ACC112 (cell line): Measurements from ENCODE around the gene B4GALNT3.

Source experiments
- H2AFZ ChIP-seq: fragments of 200-600 bp; sonication (generic); one replicate; pipeline ENCODE4 v1.6.0; 2017; ENCODE audit warnings: antibody characterized with exemption, low read length; ENCODE audit not compliant: unreplicated experiment
- H3K27ac ChIP-seq: fragments of 200-600 bp; sonication (generic); 2 replicates; pipeline ENCODE4 v1.5.1; 2014; ENCODE audit warnings: low read depth, mild to moderate bottlenecking, antibody characterized with exemption, low read length, moderate library complexity
- H3K27me3 ChIP-seq: fragments of 200-600 bp; sonication (generic); 2 replicates; pipeline ENCODE4 v1.6.1; 2014; ENCODE audit warnings: mild to moderate bottlenecking, antibody characterized with exemption, low read length, moderate library complexity, mixed read lengths; ENCODE audit not compliant: insufficient read depth
- H3K36me3 ChIP-seq: fragments of 200-600 bp; sonication (generic); 2 replicates; pipeline ENCODE4 v1.6.1; 2016; ENCODE audit warnings: mild to moderate bottlenecking, antibody characterized with exemption, low read length, moderate library complexity, mixed read lengths; ENCODE audit not compliant: insufficient read depth
- H3K4me1 ChIP-seq: fragments of 200-600 bp; sonication (generic); one replicate; pipeline ENCODE4 v1.6.1; 2016; ENCODE audit warnings: low read length, mixed read lengths; ENCODE audit not compliant: insufficient read depth, unreplicated experiment, control insufficient read depth
- H3K4me3 ChIP-seq: fragments of 200-600 bp; sonication (generic); 2 replicates; pipeline ENCODE4 v1.5.1; 2014; ENCODE audit warnings: mild to moderate bottlenecking, low read depth, low read length
- H3K79me2 ChIP-seq: fragments of 200-600 bp; sonication (generic); one replicate; pipeline ENCODE4 v1.6.0; 2016; ENCODE audit warnings: low read length; ENCODE audit not compliant: control insufficient read depth, unreplicated experiment, insufficient read depth

Gene B4GALNT3

GRCh38 chr12:546920-547845, 87.4 kb downstream of the B4GALNT3 start:
- Histone ChIP-seq H3K27me3 (peaks cover 33% of the 10 kb centered on the region), H3K36me3 (no peaks in the 10 kb centered on the region), H3K27ac (no peak overlapping the region), H2AFZ (no peak overlapping the region), H3K4me3 (0 out of 2 replicates have a peak overlapping the region, but pooled peaks have one; percentile 40), H3K79me2 (no peaks in the 10 kb centered on the region), H3K4me1 (no peaks in the 10 kb centered on the region)

GRCh38 chr12:547883-548470, 88.2 kb downstream of the B4GALNT3 start:
- Histone ChIP-seq H3K27ac (no peak overlapping the region), H3K4me3 (no peak overlapping the region), H2AFZ (no peak overlapping the region), H3K36me3 (no peaks in the 10 kb centered on the region), H3K27me3 (peaks cover 40% of the 10 kb centered on the region), H3K79me2 (no peaks in the 10 kb centered on the region), H3K4me1 (no peaks in the 10 kb centered on the region)

GRCh38 chr12:549476-550082, 89.8 kb downstream of the B4GALNT3 start:
- Histone ChIP-seq H3K4me3 (no peak overlapping the region), H3K27me3 (peaks cover 40% of the 10 kb centered on the region), H2AFZ (no peak overlapping the region), H3K4me1 (no peaks in the 10 kb centered on the region), H3K79me2 (no peaks in the 10 kb centered on the region), H3K27ac (no peak overlapping the region), H3K36me3 (no peaks in the 10 kb centered on the region)

- no peak overlapping the region for H2AFZ ChIP-seq
- no peak overlapping the region for H3K27ac ChIP-seq
- H3K79me2 ChIP-seq = no peaks in the 10 kb centered on the region
- peaks cover 31% of the 10 kb centered on the region for H3K27me3 ChIP-seq
- no peaks in the 10 kb centered on the region for H3K36me3 ChIP-seq
- no peak overlapping the region for H3K4me3 ChIP-seq
- H3K4me1 ChIP-seq = no peaks in the 10 kb centered on the region
Measured at GRCh38 chr12:550473-551260, 90.9 kb downstream of the B4GALNT3 start.

- H3K27ac ChIP-seq = no peak overlapping the region
- no peaks in the 10 kb centered on the region for H3K79me2 ChIP-seq
- H3K27me3 ChIP-seq = peaks cover 29% of the 10 kb centered on the region
- no peaks in the 10 kb centered on the region for H3K4me1 ChIP-seq
- H3K4me3 ChIP-seq = no peak overlapping the region
- no peaks in the 10 kb centered on the region for H3K36me3 ChIP-seq
- H2AFZ ChIP-seq = no peak overlapping the region
Measured at GRCh38 chr12:552466-552865, 92.7 kb downstream of the B4GALNT3 start.

- H3K27me3 ChIP-seq = peaks cover 34% of the 10 kb centered on the region
- no peaks in the 10 kb centered on the region for H3K36me3 ChIP-seq
- no peak overlapping the region for H3K4me3 ChIP-seq
- no peaks in the 10 kb centered on the region for H3K79me2 ChIP-seq
- H2AFZ ChIP-seq = no peak overlapping the region
- no peak overlapping the region for H3K27ac ChIP-seq
- no peaks in the 10 kb centered on the region for H3K4me1 ChIP-seq
Measured at GRCh38 chr12:553216-554000, 93.7 kb downstream of the B4GALNT3 start.

GRCh38 chr12:554001-554285, 94.2 kb downstream of the B4GALNT3 start:
- Histone ChIP-seq H3K27me3 (peaks cover 40% of the 10 kb centered on the region), H3K79me2 (no peaks in the 10 kb centered on the region), H3K27ac (no peak overlapping the region), H3K36me3 (no peaks in the 10 kb centered on the region), H3K4me3 (no peak overlapping the region), H3K4me1 (no peaks in the 10 kb centered on the region), H2AFZ (no peak overlapping the region)

- Histone ChIP-seq H3K4me3 (no peak overlapping the region), H2AFZ (no peak overlapping the region), H3K36me3 (no peaks in the 10 kb centered on the region), H3K27ac (no peak overlapping the region), H3K4me1 (no peaks in the 10 kb centered on the region), H3K79me2 (no peaks in the 10 kb centered on the region), H3K27me3 (peaks cover 55% of the 10 kb centered on the region)
Measured at GRCh38 chr12:556498-556897, 96.8 kb downstream of the B4GALNT3 start.

- Histone ChIP-seq H3K4me3 (no peak overlapping the region), H3K79me2 (no peaks in the 10 kb centered on the region), H3K27ac (no peak overlapping the region), H3K27me3 (peaks cover 44% of the 10 kb centered on the region), H3K36me3 (no peaks in the 10 kb centered on the region), H3K4me1 (no peaks in the 10 kb centered on the region), H2AFZ (no peak overlapping the region)
Measured at GRCh38 chr12:558580-558979, 98.8 kb downstream of the B4GALNT3 start.
